Stimulated activated CD4-positive, alpha-beta T cell treated with anti-CD3 and anti-CD28 coated beads, Interleukin-2, amount 100 ng/mL, for 48 hours (primary cell): Measurements from ENCODE around the gene SFTPB.
"Not testable (repeated sequence)": the region's sequence is repeated elsewhere in the genome, so short reads cannot be mapped to it uniquely, and the experiment has no call there.

Source experiments
- DNase-seq, 2 donors: peaks; one replicate each; pipeline ENCODE4 v3.0.0-alpha.2; 2020

Gene SFTPB

DNA sequence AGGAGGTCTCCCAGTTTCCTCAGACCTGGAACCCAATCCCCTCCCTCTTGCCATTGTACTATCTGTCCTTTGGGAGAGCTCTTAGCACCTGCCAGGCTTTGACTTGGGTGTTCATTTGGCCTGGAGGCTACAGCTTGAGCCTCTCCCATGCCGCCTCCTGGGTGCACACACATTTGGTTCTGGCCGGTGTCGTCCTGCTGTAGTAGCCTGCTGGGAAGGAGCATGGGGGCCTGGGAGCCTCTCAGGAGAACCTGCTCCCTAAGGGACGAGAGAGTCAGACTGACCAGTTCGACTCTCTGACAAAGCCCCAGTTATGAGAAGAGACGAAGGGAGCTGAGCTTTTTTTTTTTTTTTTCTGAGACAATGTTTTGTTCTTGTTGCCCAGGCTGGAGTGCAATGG, 7.4 kb upstream of the SFTPB start:
- DNase-seq, result no peak

- no peak for DNase-seq
These were observed 6.4 kb upstream of the SFTPB start for GRCh38 chr2:85674417-85674816.

DNA sequence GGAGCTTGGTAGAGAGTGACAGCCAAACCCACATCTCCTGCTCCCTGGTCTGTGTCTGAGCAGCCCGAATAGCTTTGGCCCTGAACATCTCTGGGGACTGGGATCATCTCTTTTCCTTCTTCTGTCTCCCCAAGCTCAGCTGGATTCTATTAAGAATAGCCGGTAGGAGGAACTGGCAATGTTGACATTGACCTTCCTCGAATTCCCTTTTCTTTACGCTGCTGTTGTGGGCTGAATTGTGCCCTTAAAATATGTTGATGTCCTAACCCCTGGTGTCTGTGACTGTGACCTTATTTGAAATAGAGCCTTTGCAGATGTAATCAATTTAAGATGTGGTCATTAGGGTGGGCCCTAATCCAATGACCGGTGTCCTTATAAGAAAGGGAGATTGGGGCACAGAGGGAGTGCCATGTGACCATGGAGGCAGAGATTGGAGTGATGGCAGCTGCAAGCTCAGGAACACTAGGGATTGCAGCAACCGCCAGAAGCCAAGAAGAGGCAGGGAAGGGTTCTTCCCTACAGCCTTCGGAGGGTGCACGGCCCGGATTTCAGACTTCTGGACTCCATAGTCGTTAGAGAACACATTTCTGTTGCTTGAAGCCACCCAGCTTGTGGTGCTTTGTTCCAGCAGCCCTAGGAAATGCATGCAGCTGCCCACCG, 5.8 kb upstream of the SFTPB start:
- no peak for DNase-seq

- DNase-seq, result no peak
These were observed 4.5 kb upstream of the SFTPB start for GRCh38 chr2:85672456-85672855.

DNA sequence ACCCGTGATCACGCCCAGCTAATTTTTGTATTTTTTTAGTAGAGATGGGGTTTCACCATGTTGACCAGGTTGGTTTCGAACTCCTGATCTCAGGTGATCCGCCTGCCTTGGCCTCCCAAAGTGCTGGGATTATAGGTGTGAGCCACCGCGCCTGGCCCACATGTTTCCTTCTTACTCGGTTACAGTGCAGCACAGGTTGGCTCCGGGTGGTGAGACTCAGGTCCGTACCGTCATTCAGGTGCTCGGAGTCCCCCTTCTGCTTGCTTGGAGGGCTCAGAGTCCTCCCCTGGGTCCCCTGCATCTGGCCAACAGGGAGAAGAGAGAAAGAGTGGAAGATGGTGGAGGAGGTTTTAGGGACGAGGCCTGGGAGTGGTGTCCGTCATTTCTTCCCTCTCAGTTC, 2.4 kb upstream of the SFTPB start:
- not testable (repeated sequence) for DNase-seq

GRCh38 chr2:85669549-85669948, 1.6 kb upstream of the SFTPB start:
- no peak for DNase-seq

- no peak for DNase-seq
These were observed 801 bp upstream of the SFTPB start for GRCh38 chr2:85668857-85669142.

DNA sequence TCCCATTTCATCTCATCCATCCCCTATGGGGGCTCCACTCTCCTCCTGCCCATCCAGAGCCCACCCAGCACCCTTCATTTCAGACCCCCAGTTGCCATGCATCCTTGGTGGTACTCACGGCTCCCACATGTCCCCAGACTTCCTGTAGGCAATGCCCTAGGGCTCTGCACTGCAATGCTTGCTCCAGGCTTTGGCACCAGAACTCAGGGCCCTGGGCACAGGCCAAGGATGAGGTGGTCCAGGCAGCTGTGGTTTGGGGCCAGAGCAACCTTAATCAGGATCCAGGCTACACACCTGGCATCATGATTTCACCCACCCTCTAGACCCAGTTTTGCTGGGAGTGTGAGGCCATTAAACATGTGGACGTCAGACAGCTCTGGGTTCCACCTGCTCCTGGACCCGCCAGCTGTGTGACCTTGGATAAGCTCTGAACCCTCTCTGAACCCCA, 414 bp downstream of the SFTPB start:
- DNase-seq, result no peak

- DNase-seq, result no peak
These were observed 1.3 kb downstream of the SFTPB start for GRCh38 chr2:85666435-85667316.

DNA sequence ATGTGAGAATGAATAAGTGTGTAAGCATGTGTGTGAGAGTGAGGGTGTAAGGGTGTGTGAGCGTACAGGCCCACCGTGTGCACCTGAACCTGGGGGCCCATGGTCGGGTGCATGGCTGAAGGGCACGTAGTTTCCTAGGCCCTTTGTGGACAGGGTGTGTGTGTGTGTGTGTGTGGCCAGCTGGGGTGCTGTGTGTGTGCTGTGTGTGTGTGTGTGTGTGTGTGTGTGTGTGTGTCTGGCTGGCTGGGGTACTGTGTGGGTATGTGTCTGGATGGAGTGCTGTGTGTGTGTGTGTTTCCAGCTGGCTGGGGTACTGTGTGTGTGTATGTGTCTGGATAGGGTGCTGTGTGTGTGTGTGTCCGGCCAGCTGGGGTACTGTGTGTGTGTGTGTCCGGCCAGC, 2.0 kb downstream of the SFTPB start:
- DNase-seq, result no peak

- DNase-seq, result no peak
These were observed 2.6 kb downstream of the SFTPB start for GRCh38 chr2:85665264-85665937.

DNA sequence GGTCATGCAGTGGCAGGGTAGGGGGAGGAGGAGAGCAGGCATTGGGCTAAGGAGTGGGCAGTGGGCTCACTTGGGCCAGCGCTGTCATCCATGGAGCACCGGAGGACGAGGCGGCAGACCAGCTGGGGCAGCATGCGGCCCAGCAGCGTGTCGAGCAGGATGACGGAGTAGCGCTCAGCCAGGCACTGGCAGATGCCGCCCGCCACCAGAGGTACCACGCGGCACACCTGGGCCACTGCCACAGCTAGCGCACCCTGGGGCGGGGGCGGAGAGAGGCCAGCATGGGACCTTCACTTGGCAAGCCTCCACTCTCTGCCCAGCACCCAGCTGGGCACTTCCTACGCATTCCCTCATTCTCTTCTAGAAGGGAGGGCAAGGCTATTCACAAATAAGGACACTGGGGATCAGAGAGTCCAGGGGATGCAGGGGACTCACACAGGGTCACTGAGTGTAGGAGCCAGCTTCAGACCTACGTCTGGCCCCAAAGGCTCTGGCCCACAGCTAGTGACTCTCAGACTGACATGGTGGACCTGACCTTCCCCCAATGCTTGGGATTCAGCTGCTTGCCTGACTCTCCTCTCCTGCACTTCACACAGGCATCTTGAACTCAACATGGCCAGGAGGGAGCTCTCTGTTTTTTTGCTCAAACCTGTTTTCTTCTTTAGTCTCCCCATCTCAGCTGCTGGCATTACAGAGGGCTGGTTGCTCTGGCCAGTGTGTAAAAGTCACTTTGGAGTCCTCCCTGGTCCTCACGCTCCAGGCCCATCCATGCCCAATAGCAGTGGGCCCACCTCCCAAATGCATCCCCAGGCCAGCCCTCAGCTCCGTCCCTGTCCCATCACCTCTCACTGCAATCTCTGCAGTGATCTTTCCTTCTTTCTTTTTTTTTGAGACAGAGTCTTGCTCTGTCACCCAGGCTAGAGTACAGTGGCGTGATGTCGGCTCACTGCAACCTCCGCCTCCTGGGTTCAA, 4.1 kb downstream of the SFTPB start:
- DNase-seq, result no peak

- DNase-seq, result no peak
These were observed 5.0 kb downstream of the SFTPB start for GRCh38 chr2:85662899-85663593.

DNA sequence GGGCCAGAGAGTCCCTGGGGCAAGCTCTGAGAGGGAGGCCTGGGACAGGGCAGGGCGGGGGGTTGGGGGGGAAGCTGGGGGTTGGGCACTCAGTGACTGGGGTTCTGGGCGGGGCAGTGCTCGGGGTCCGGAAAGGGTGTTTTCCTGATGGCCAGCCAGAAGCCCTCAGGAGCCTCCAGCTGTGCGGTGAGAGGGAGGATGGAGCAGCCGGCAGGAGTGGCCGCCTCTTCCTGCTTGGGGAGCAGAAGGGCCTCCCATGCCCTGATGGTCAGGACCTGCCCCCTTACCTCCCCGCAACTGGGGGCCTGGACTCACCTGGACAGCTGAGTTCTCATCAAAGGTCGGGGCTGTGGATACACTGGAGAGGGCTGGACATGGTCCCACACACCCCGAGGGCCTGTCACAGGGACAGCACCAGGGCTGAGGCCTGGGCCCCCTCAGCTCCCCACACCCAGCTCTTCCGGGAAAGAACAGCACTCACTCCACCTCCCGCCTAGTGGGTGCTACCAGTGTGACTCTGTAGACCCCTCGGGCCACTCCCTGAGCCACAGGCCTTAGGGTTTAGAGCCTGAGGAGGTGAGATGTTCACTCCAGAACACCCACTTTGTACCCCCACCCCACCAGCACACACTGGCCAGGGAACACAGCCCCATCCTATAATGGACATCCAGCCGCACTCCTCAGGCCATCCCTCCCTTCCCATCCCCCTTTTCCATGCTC, 6.7 kb downstream of the SFTPB start:
- no peak for DNase-seq

DNA sequence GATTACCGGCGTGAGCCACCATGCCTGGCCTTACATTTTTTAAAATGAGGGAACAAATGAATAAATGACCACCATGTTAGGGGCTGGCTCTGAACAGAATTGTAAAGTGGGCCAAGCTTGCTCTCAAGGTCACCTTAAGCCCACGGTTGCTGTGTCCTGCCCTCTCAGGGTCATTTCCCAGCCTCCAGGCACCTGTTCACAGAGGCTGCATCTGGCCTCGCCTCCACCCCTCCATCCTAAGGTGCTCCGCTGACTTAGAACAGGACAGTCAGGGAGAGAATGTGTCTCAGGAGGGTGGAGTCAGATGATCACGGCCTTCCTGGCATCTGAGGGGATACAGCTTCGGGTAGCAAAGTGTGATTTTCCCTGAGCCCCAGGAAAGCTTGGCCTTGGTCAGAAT, 7.3 kb downstream of the SFTPB start:
- no peak for DNase-seq

DNA sequence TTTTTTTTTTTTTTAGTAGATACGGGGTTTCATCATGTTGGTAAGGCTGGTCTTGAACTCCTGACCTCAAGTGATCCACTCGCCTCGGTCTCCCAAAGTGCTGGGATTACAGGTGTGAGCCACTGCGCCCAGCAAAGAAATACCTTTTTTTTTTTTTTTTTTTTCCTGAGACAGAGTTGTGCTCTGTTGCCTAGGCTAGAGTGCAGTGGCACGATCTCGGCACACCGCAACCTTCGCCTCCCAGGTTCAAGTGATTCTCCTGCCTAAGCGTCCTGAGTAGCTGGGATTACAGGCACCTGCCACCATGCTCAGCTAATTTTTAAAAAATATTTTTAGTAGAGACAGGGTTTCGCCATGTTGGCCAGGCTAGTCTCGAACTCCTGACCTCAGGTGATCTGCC, 7.7 kb downstream of the SFTPB start:
- not testable (repeated sequence) for DNase-seq

GRCh38 chr2:85659324-85659981, 8.5 kb downstream of the SFTPB start:
- DNase-seq, result no peak

DNA sequence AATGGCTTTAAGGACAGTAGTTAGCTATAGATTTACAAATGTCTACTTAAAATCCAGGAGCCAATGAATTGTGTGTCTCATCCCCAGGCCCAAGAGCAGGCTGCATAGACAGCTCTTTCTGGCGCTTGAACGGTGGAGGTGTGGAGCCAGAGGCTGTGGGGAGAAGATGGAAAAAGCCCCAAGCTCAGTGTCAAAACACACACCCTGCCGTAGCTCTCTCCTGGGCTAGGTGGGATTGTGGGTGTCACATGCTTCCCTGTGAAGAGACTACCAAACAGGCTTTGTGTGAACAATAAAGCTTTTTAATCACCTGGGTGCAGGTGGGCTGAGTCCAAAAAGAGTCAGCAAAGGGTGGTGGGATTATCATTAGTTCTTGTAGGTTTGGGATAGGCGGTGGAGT, 10.6 kb downstream of the SFTPB start:
- DNase-seq, result not testable (repeated sequence)

DNA sequence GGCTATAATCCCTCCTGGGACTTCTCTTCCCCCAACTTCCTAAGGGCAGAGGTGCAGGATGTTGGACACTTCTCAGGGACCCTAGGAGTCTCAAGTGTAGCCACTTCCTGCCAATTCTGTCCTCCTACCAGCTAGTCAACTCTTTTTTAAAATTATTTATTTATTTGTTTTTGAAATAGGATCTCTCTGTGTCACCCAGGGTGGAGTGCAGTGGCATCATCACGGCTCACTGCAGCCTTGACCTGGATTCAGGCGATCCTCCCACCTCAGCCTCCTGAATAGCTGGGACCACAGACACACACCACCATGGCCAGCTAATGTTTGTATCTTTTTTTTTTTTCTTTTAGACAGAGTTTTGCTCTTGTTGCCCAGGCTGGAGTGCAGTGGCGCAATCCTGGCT, 11.5 kb downstream of the SFTPB start:
- no peak for DNase-seq

DNA sequence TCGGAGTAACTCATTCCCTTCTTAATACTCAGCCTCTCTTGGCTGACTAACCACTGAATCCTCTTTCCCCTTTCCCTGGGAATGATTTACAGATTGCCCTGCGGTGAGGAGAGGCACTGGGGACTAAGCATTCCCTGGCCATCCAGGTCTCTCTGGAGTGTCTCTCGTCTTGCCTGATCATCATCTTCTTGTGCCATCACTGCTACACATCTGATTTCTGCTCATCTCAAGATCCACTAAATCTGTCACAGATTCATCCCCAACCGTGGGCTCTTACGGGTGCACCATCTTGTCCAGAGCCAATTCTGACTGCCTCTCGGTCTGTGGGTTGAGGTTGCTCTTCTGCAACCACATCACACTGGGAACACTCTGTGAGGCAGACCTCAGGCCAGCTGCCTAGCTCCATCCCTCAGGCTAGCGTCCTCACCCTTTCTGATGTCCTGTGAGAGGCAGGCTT, 12.0 kb downstream of the SFTPB start:
- no peak for DNase-seq

- no peak for DNase-seq
These were observed 14.0 kb downstream of the SFTPB start for GRCh38 chr2:85653996-85654395.
